SKM-1 (cell line): ENCODE data around the gene ESCO1.

Source experiments
- DNase-seq: peaks from one replicate; lab custom pipeline; 2025; ENCODE audit not compliant: unreplicated experiment; lab: John Stamatoyannopoulos, UW

ESCO1 gene

GRCh38 chr18:21489919-21490495 lies 110.5 kb downstream of the ESCO1 start:
- DNase-seq: no peak

GRCh38 chr18:21489119-21489750 lies 111.3 kb downstream of the ESCO1 start:
- peak; percentile 43 for DNase-seq

DNA sequence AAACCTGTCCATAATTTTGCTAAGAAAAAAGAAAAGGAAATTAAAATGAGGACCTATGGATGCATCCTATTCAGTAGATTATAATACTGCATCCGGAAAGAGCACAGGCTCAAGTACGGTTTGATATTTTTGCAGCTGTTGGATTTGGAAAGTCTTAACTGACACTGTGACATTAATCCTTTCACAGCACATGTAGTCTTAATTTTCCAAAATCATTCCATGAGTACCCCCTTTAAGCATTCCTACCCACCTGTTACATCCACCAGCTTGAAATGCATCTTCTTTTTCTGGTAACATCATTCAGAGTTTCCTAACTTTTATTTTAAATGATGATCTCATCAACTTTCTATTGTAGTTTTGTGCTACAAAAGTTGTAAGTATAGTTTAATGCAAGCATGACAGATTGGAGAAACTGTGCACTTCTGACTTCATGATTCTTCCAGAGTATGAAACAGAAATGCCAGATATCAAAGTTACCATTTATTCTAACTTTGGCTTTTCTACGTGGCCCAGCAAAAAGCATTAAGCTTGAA lies 113.5 kb downstream of the ESCO1 start:
- no peak for DNase-seq

DNA sequence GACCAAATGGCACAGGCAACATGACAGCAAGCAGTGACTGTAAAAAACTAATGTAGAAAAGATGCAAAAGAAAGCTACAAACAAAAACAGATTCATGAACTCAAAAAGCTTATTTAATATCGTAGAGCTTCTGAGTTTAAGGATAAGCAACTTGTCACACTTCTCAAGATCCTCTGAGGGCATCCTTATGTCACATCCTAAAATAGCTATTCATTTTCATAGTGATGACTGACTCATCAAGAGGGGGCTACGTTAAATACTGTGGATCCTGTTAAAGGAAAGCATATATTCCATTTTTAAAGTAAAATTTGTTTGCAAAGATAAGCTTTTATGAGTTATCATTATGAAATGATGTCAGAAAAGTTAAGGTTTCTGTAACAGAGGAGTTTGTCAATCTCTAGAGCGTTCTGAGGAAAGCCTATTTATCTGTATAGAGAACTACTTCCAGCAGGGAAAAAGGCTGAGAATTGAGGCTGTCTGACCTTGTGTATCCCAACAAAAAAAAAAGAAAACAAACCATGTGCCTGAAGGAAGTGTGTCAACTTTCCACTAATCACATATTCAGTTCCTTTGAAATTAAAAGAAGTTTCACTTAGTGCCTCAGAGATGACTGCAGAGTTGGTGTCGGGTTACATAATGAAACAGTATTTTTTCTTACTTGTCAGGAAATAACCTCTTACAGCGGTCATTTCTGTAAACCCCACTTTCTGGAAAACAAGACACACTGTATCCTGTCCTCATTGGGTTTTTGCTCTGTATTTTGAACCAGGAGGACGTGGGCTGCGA lies 115.5 kb downstream of the ESCO1 start:
- DNase-seq: no peak

DNA sequence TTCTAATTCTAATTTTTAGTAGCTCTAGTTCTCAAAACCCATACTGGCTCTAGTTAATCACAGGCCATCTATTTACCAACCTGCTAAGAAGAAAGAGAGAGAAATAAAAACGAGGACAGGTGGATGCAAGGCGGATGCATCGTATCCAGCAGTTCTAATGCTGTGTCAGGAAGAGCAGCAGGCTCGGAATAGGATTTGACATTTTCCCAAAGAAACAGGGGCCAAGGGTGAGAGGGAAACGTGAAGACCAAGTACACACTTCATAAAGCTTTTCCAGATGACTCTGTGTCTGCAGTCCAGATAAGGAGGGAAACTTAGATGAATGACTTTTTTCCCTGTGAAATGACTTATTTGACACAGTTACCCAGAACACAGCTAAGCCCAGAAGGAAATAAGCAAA lies 117.5 kb downstream of the ESCO1 start:
- DNase-seq: no peak

DNA sequence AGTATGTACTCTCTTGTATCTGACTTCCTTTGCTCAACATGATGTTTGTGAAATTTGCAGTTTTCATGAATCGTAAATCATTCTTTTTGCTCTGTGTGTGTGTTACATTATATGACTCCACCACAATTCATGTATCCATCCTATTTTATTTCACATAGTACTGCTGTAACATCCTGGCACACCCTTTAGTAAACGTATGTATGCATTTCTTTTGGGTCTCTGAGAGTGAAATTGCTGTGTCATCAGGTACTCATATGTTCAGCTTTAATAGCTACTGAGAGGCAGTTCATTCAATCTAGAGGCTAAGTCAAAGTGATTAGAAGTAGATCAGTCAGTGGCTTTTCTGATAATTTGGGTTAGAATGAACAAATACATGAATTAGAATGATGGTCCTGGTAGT lies 118.8 kb downstream of the ESCO1 start:
- DNase-seq: no peak

DNA sequence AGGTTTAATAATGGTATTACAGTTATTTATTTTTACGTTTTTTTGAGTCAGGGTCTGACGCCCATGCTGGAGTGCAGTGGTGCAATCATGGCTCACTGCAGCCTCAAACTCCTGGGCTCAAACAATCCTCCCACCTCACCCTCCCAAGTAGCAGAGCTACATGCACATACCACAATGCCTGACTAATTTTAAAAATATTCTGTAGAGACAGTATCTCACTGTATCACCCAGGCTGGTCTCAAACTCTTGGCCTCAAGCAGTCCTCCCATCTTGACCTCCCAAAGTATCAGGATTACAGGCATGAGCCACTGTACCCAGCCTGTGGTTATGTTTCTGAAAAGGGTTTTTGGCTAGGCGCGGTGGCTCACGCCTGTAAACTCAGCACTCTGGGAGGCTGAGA lies 120.8 kb downstream of the ESCO1 start:
- DNase-seq: no peak
